ENCODE measurements around the gene TCHP.
"Not testable (repeated sequence)": the region's sequence is repeated elsewhere in the genome, so short reads cannot be mapped to it uniquely, and the experiment has no call there.

The TCHP gene

DNA sequence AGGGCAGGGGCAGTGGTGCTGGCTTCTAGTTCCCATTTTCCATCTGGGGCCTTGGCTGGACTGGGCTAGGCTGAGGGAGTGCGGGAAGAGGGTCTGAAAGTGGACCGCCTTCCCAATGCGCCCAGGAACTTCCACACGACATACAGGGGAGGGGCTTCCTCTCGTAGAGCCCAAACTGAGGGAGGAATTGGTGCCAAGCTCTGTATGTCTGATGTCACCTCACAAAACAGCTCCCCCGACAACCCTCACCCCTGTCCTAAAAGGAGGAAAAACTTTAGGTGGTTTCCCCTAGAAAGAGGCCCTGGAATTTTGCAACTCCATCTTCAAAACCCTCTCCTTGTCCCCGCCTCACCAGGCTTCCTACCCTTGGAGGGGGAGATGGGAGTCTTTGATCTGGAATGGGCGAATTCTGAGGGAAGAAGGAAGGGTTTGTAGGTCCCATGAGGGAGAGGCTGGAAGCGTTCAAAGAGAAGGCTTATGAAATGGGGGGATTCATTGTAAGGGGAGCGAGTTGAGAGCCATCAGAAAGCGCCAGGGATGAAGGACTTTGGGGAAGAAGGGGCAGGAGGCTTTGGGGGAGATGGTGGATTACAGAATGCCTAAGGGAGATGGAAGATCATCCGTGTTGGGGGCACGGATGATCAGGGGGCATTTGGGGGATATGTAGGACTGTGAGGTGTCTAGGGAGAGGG lies 20.6 kb upstream of the TCHP start:
- no peak for DNase-seq (ENCODE audit: low read depth)

DNA sequence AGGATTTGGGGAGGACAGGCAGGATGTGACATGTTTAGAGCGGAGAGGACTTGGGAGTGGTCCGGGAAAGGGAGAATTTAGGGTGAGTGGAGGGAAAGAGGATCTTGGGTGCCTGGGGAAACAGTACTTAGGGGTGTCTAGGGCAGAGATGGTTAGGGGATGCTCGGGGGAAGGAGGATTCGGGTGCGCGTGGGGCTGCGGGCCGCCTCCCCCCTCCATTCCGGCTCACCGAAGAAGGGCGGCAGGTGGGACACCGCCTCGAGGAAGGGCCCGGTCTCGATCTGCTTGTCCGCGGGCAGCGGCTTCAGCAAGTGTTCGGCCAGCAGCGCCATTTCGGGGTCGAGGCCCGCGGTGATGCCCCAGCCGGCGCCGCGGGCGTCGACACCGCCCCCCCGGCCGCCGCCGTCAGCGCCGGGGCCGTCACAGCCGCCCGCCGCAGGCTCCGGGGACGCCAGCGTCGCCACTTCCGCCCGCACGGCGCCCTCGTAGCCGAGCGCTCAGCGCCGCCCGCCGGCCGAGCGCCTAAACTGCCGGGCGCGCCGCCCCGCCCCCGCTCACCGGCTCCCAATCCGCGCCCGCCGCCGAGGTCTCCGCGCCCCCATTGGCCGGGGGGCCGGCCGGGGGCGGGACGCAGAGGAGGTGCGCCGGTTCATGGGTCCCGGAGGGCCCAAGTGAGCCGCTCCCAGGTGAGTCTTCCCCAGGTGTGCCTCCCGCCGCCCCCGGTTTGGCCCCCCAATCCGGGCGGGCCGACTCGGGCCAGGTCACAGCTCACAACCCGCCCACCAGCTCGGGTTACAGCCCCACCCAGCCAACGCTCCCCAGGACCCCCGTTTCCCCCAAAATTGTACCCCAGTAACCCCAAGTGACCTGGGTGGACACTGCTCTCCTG lies 19.8 kb upstream of the TCHP start, which contains the start of gene GLTP:
Gene GLTP (minus strand): TSS at position 499 of the 889 bp plus-strand sequence. CDS start 167 bp downstream, at position 332.
- peak; percentile 84 for DNase-seq (ENCODE audit: low read depth)

DNA sequence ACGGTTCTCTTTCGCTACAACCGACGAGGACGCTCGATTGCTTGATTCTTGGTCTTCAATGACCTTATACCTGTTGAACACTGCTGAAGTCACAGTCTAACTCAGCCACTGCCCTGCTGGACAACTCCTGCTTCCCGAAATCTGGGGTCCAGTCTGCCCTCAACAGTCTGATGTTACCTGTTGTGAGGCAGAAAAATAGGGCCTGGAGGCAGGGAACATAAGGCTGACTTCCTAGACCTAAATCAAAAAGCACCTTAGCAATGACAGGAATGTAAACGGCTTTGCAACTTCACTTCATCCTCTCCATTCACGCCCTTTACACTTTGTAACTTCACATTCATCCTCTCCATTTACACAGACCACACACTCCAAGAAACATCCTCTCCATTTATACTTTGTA lies 19.1 kb upstream of the TCHP start:
- no peak for DNase-seq (ENCODE audit: low read depth)

DNA sequence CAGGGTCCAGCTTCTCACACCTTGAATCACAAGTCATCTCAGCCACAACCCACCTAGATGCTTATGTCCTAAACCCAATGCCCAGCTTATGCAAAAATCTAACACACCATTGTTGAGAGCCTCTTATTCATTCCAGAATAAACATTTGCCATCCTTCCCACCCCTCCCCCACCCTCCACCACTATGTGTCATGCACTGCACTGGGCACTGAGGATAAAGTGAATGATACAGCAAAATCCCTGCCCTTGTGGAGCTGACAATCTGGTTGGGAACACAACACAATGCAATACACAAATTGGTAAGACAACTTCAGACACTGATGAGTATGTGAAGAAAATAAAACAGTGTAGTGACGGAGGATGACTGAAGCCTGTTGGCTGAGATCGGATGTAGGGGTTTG lies 18.3 kb upstream of the TCHP start:
- no peak for DNase-seq (ENCODE audit: low read depth)

DNA sequence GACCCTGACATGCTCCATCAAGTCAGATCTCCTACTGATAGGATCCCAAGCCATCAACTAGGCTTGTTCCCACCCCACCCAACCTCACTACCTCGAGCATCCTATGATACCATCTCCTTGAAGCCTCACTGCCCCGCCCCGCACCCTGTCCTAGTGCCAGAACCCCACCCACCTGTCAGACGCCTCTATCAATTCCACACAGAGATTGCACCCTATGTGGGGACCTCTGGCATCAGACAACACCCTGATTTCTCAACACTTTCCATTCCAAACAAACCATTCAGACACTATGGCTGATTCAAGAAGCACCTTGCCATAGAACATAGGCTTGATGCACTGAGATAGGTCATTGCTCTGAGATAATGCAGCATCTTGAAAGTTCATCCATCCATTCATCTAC lies 16.6 kb upstream of the TCHP start:
- no peak for DNase-seq (ENCODE audit: low read depth)

DNA sequence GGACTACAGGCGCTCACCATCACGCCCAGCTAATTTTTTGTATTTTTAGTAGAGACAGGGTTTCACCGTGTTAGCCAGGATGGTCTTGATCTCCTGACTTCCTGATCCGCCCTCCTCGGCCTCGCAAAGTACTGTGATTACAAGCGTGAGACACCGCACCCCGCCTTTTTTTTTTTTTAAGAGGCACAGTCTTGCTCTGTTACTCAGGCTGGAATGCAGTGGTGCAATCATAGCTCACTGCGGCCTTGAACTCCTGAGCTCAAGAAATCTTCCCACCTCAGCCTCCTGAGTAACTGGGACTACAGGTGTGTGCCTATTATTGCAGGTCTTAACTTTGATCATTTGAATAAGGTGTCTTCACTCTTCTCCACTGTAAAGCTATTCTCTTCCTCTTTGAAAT lies 14.5 kb upstream of the TCHP start:
- no peak for DNase-seq (ENCODE audit: low read depth)

DNA sequence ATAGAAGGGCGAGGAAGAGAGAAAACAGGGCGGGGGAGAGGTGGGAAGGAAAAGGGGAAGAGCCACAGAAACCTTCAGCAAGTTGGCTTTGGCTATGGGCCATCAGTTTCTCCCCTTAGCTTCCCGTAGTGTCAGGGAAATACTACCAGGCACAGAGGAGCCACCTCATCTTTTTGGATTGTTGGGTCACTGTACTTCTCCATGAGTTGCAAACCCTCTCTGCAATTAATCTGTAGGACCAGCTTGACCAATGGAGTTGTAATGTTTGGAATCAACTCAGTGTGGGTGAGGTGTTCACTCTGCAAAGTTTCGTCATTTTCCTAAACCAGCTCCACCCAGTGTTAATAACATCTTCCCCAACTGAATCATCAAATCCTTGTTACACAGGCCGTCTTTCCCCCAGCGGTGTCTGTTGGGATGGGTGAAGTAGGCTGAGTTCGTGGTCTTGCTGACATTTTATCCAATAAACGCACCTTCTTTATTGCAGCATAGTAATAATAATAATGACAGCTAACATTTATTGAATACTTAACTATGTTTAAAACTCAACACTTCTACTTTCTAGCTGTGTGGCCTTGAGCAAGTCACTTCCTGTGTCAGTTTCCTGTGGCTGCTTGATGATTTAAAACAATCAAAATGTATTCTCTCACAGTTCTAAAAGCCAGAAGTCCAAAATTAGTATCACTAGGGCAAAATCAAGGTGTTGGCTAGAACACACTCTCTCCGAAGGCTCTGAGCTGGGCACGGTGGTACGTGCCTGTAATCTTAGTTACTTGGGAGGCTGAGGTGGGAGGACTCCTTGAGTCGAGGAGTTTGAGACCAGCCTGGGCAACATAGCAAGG lies 11.7 kb upstream of the TCHP start:
- no peak for DNase-seq (ENCODE audit: low read depth)

DNA sequence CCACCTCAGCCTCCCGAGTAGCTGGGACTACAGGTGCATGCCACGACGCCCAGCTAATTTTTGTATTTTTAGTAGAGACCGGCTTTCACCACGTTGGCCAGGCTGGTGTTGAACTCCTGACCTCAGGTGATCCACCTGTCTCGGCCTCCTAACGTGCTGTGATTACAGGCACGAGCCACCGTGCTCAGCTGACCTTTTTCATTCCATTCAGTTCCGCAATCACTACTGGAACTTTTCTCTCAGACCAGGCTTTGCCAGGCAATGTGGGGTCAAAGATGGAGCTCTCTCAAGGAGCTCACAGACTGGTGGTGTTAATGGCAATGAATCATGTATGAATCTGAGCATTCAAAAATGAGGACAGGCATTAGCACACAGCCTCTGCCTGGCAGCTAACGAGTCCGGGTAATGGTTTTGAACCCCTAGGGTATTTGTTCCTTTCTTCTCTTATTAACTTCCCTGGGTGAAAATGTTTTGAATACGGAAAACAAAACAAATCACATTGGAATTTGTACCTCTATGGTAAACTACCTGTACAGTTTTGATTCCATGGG lies 9.4 kb upstream of the TCHP start:
- DNase-seq (ENCODE audit: low read depth) = no peak

DNA sequence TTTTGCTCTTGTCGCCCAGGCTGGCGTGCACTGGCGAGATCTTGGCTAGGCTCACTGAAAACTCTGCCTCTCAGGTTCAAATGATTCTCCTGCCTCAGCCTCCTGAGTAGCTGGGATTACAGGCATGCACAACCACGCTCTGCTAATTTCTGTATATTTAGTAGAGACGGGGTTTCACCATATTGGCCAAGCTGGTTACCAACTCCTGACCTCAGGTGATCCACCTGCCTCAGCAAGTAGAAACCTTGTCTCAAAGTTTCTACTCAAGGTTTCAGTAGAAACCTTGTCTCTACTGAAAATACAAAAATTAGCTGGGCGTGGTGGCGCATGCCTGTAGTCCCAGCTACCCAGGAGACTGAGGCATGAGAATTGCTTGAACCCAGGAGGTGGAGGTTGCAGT lies 8.3 kb upstream of the TCHP start:
- not testable (repeated sequence) for DNase-seq (ENCODE audit: low read depth)

DNA sequence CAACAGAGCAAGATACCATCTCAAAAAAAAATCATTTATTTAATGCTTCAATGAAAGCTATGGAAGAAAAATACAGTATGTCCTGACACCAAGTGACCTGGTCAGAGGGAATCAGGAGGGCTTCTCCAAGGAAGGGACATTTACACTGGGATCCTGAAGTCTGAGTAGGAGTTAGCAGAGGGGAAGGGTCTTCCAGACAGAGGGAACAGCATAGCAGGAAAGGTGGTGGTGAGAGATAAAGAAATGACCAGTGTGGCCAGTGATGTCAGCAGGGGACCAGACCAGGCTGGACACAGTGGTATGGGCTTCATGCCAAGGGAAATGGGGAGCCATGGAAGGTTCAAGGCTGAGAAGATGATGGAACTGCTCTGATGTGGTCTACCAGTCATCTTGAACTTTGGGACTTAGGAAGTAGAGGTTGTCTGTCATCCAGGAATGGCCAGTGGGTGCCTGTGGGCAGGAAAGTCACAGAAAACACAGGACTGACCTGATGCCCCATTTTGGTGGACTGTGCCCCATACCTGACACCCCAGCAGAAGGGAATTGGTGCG lies 7.8 kb upstream of the TCHP start:
- no peak for DNase-seq (ENCODE audit: low read depth)

DNA sequence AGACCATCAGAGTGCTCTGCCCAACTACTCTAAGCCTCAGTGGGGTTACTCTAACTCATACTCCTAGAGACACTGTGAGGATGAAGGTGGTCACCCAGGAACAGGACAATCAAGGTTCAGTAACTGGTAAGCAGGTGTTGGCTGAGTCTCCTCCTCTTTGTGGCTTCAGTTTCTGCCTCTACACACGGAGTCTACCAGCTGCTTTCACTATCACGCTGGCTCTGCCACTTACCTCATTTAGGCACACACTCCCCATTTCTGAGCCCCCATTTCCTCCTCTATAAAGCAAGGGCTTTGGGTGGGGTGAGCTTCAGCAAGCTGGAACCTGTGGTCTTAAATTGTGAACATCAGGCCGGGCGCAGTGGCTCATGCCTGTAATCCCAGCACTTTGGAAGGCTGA lies 7.3 kb upstream of the TCHP start:
- no peak for DNase-seq (ENCODE audit: low read depth)

DNA sequence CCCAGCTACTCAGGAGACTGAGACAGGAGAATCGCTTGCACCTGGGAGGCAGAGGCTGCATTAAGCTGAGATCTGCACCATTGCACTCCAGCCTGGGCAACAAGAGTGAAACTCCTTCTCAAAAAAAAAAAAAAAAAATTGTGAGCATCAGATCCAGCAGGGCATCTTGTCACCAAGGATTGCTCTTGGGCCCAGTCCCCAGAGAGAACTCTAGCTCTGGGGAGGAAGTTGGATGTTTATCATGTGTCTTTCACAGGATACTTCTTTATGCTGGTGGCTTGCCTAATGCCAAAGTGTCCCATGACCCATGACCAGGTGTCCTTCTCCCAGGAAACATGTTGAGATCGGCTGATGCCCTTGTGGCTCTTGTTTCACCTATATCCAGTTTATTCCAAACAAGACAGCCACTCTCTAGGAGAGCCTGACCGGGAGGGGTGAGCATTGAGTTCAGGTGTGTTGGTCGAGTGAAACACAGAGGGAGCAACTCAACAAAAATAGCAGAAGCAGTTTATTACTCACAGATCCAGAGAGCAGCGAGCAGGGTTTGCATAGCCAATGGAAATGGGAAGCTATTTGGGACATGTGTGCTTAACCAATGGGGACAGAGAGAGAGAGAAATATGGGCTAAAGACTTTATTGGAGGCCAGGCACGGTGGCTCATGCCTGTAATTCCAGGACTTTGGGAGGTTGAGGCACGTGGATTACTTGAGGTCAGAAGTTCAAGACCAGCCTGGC lies 6.6 kb upstream of the TCHP start:
- no peak for DNase-seq (ENCODE audit: low read depth)

DNA sequence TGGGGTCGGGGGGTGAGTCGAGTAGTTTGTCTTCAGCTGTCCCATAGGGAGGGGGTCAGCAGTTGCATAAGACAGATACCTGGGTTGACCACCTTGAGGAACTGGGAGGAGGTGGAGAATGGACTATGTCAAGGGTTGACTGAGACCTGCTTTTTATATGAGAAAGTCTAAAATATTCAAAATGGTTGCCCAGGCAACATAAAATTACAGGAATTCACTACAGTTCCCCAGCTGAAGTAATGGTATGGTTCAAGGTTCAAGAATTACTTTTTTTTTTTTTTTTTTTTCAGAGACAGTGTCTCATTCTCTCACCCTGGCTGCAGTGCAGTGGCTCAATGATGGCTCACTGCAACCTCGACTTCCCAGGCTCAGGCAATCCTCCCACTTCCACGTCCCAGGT lies 5.1 kb upstream of the TCHP start:
- DNase-seq (ENCODE audit: low read depth) = no peak

DNA sequence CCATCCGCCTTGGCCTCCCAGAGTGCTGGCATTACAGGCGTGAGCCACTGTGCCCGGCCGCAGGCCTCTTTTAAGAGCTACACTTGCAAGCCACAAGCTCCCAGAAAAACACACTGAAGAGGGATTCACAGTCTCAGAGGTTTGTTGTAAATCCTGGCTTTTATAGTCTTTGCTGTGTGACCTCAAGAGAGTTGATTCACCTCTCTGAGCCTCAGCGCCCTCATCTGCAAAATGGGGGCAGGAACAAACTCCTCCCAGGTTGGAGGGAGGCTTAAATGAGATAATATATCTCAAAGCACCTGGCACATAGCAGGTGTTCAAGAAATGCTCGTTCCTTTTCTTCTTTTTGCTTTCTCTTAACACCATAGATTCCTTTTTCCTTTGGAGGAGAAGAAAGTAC lies 3.9 kb upstream of the TCHP start:
- no peak for DNase-seq (ENCODE audit: low read depth)

DNA sequence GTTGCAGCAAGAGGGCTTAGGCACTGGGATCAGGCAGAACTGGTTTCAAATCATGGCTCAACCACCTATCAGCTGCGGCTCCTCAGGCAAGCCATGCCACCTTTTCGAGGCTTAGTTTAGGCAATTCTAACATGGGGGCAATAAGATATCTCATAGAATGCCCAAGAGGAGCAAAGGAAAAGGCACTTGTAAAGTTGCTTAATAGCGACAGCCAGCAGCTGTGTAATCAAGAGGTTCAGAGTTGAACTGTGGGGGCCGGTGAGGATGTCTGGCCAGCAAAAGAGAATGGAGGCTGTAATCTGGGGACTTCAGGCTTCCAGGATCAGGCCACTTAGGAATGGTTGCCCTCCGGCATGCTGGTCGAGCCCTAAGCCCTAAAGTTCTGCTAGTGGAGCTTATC lies 3.0 kb upstream of the TCHP start:
- no peak for DNase-seq (ENCODE audit: low read depth)

DNA sequence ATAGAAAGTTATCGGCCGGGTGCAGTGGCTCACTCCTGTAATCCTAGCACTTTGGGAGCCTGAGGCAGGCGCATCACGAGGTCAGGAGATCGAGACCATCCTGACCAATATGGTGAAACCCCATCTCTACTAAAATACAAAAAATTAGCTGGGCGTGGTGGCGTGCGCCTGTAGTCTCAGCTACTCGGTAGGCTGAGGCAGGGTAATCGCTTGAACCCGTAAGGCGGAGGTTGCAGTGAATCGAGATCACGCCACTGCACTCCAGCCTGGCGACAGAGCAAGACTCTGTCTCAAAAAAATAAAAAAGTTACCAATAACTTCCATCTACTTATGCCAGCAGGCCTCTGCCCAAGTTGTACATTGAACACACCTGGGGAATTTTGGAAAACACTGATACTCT lies 729 bp upstream of the TCHP start:
- DNase-seq (ENCODE audit: low read depth) = not testable (repeated sequence)

DNA sequence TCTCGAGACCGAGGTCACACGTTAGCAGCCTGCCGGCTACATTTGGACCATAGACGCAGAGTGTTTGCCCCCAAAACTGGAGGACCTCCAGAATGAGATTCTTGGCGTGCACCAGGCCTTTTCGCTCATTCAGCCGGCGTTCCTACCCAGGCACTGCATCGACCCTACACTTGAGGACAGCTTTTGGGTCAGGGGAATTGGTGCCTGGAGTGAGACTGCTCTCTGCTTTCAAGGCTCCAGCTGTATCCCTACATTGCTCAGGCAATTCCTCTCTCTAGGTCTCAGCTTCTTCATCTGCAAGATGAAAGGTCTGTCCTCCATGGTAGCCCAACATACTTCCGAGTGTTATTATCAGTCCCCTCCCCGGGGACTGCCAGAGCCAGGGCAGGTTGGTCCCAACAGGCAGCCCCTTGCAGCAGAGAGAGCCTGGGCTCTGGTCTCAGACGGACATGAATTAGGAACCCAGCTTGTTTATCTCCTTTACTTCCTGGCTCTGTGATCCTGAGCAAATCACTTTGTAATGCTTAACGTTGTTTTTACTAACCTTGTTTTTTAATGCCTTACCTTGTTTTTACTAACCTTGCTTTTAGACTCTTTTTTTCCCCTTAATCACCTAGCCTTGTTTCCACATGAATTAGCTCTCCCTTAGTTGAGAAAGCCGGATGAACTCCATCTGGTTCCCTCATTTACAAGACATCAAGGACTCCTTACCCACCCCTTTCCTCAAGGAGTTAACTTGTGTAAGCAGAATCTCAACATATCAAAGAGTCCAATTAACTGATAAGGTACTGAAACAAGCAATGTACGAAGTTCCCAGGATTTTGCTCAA lies 892 bp downstream of the TCHP start:
- DNase-seq (ENCODE audit: low read depth) = no peak

DNA sequence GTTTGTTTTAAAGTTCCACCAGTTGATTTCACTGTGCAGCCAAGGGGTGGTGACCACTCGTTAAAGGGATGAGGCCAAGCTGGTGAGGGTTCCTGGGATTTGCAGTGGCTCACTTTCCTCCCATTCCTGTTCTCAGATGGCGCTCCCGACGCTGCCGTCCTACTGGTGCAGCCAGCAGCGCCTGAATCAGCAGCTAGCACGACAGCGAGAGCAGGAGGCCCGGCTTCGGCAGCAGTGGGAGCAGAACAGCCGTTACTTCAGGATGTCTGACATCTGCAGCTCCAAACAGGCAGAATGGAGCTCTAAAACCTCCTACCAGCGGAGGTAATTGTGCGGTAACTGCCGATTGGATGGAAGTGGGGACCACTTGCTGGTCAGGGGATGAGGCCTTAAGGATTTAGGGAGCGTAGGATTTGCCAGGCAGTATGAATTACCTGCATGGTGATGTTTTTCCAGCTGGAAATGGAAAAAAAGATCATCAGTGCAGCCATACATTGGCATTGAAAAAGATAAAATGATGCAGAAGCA lies 2.9 kb downstream of the TCHP start:
- no peak for DNase-seq (ENCODE audit: low read depth)

DNA sequence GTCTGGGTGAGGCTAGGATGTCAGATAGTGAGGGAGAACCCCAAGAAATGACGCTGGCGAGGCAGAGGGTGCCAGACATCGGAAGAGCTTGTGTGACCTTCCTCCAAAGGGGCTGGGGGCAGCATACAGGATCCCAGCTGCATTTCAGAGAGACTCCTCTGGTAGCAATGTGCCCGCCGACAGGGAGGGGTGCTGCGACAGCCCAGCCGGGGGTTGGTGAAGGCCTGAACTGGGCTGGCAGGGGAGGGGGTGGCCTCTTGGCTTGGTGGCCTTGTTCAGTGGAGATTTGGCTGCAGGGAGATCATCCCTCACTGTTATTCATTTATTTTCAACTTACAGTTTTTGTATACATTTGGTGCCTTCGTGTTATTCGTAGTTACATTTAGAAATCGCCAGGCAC lies 5.2 kb downstream of the TCHP start:
- DNase-seq (ENCODE audit: low read depth) = no peak

Measured in activated T-helper 9 cell treated with anti-CD3 and anti-CD28 coated beads, Interleukin-2, amount 50 U/mL, for 16 hours (primary cell).